GM19193 (cell line): ENCODE results near the gene GTF2F1.
A peak's percentile ranks its signal among the peaks of the same experiment; 100 is the strongest.

Experiments used
- POLR2A ChIP-seq: IDR thresholded peaks from 4 replicates; pipeline ENCODE4 v1.6.1; 2011; ENCODE audit not compliant: insufficient read depth, insufficient read length; ENCODE audit errors: extremely low read depth

The GTF2F1 gene

GRCh38 chr19:6393074-6393982 lies at the start of gene GTF2F1:
Gene GTF2F1, minus strand, starts transcription at chr19:6393164. Its CDS starts 169 bp downstream, at chr19:6392995.
- peak; percentile 51 for TF ChIP-seq POLR2A

- TF ChIP-seq POLR2A, result no peak
Measured at GRCh38 chr19:6442087-6442688, 49.2 kb upstream of the GTF2F1 start.

- TF ChIP-seq POLR2A, result no peak
Measured at GRCh38 chr19:6440905-6441304, 47.9 kb upstream of the GTF2F1 start.

GRCh38 chr19:6439743-6440142 lies 46.8 kb upstream of the GTF2F1 start:
- no peak for TF ChIP-seq POLR2A

- no peak for TF ChIP-seq POLR2A
Measured at GRCh38 chr19:6433663-6434062, 40.7 kb upstream of the GTF2F1 start, which contains the start of gene SLC25A41. Gene SLC25A41, minus strand, starts transcription at chr19:6433763. Its CDS starts 70 bp downstream, at chr19:6433693.

GRCh38 chr19:6433165-6433564 lies 40.2 kb upstream of the GTF2F1 start:
- TF ChIP-seq POLR2A, result no peak

GRCh38 chr19:6431891-6432290 lies 38.9 kb upstream of the GTF2F1 start:
- TF ChIP-seq POLR2A, result no peak

GRCh38 chr19:6429419-6430221 lies 36.7 kb upstream of the GTF2F1 start:
- TF ChIP-seq POLR2A, result no peak

GRCh38 chr19:6427131-6427530 lies 34.2 kb upstream of the GTF2F1 start:
- TF ChIP-seq POLR2A, result no peak

GRCh38 chr19:6425732-6426620 lies 33.0 kb upstream of the GTF2F1 start:
- TF ChIP-seq POLR2A, result no peak

- TF ChIP-seq POLR2A, result peak; percentile 59
Measured at GRCh38 chr19:6424939-6425731, 32.2 kb upstream of the GTF2F1 start.

GRCh38 chr19:6424195-6424938 lies 31.4 kb upstream of the GTF2F1 start, which contains the start of gene KHSRP:
Gene KHSRP, minus strand, starts transcription at chr19:6424811. Its CDS starts 110 bp downstream, at chr19:6424701.
- peak; percentile 76 for TF ChIP-seq POLR2A
